ENCODE measurements around the gene CDK5RAP3. TPM values are rescaled to one million over a fixed set of nuclear protein-coding genes. Genes with fewer than 3 reads are reported as not detected.

The CDK5RAP3 gene
- total RNA-seq, 2 experiments from 2014 or later: 206 to 224 TPM

DNA sequence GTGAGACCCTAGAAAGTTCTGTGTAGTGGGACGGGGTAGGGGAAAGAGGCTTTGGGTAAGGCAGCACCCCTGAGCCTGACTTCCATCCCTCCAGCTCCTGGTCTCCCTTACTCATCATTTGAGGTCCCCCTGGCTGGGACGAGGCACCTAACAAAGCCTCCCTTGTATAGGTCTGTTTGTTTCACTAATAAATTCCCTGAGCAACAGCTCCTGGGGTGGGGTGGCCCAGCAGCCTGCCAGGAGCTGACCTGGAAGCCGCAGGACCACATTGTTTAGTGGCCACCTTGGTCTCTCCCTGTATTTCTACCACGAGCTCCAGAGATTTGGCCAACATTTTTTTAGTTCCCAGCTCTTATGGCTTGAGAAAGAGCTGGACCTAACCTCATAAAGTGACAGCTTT lies 20.5 kb upstream of the CDK5RAP3 start:
- H3K36me3 Mint-ChIP-seq (ENCODE audit: low read depth): peaks cover 17% of the 10 kb centered on the region
- Histone ChIP-seq H3K4me3 (ENCODE audit: low read length) (no peak overlapping the region), H3K27ac (ENCODE audit: low read depth in 1 of 2, low read length in 2 of 2) (no peak overlapping the region), H3K27me3 (ENCODE audit: control insufficient read depth in 1 of 2, insufficient read depth in 2 of 2, low read length in 2 of 2) (no peaks in the 10 kb centered on the region), H3K9me3 (ENCODE audit: control insufficient read depth in 1 of 2, insufficient read depth in 1 of 2, low read length in 2 of 2) (no peaks in the 10 kb centered on the region), H3K36me3 (ENCODE audit: insufficient read depth, low read length) (peaks cover 20% of the 10 kb centered on the region), H3K4me1 (ENCODE audit: insufficient read depth, low read length) (peaks cover 39% of the 10 kb centered on the region)
- no peak overlapping the region for H3K27ac Mint-ChIP-seq
- ChIA-PET POLR2A (interaction anchor here (0.6 to 4.8 kb wide), 5 partner anchors 9 to 55 kb away, joined by 3 to 23 read pairs (median 6); partner anchors contain the start of genes CDK5RAP3 and PNPO), CTCF (interaction anchor here (0.7 to 6.2 kb wide), 7 partner anchors 9 to 108 kb away, joined by 3 to 70 read pairs (median 7); partner anchors contain the start of genes CDK5RAP3 and PNPO)
- intact Hi-C loops (cut with DNase I, micrococcal nuclease): no loop called here
- no peak for ATAC-seq (ENCODE audit: poor library complexity)
- TF ChIP-seq, protein P1, sequence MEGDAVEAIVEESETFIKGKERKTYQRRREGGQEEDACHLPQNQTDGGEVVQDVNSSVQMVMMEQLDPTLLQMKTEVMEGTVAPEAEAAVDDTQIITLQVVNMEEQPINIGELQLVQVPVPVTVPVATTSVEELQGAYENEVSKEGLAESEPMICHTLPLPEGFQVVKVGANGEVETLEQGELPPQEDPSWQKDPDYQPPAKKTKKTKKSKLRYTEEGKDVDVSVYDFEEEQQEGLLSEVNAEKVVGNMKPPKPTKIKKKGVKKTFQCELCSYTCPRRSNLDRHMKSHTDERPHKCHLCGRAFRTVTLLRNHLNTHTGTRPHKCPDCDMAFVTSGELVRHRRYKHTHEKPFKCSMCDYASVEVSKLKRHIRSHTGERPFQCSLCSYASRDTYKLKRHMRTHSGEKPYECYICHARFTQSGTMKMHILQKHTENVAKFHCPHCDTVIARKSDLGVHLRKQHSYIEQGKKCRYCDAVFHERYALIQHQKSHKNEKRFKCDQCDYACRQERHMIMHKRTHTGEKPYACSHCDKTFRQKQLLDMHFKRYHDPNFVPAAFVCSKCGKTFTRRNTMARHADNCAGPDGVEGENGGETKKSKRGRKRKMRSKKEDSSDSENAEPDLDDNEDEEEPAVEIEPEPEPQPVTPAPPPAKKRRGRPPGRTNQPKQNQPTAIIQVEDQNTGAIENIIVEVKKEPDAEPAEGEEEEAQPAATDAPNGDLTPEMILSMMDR (IDR thresholded peaks at IDR 0.05): no peak
- no peak overlapping the region for H3K4me3 Mint-ChIP-seq
- no peaks in the 10 kb centered on the region for H3K27me3 Mint-ChIP-seq
- no peaks in the 10 kb centered on the region for H3K9me3 Mint-ChIP-seq
- DNase-seq: no peak
- H3K4me1 Mint-ChIP-seq (ENCODE audit: low read depth): peaks cover 32% of the 10 kb centered on the region

DNA sequence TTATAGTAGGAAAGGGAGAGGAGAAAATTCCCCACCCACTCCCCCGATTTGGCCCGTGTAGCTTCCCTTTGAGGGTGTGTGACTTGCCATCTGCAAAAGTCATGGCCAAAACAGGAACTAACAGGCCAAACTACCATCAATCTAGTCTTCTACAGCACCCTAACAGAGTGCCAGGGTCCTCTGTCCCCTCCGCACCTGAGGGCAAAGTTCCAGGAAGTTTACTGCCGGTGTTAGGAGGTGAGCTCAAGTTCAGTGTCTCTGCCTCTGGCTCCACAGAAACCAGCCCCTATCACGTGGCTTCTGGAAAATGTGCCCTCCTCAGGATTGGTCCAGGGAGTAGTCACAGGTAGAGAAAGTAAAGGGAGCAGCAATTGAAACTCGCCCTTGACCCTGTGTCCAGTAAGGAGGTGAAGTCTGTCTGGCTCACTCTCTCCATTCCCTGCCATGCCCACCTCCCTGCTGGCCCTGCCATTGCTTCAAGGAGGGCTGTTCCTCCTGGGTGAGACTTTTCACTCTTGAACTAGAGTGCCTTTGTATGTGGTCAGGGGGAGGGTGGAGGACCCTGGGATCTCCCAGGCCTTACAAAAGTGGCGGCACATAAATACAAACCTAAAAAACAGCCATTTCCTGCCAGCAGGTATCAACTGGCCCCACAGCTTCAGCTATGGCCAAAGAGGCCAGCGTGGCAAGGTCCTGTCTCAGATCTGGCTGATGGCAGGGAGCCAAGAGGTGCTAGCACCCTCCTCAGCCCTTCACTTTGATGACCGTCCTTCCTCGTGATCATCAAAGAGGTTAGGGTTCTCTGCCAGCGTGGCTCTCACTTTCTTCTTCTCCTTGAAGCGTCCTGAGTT lies 18.5 kb upstream of the CDK5RAP3 start:
- H3K27me3 ChIP-seq (ENCODE audit: control insufficient read depth in 1 of 2, insufficient read depth in 2 of 2, low read length in 2 of 2): no peaks in the 10 kb centered on the region
- Mint-ChIP-seq H3K9me3 (no peaks in the 10 kb centered on the region), H3K4me1 (ENCODE audit: low read depth) (peaks cover 21% of the 10 kb centered on the region), H3K27ac (no peak overlapping the region), H3K36me3 (ENCODE audit: low read depth) (peaks cover 10% of the 10 kb centered on the region), H3K27me3 (no peaks in the 10 kb centered on the region), H3K4me3 (no peak overlapping the region)
- ChIA-PET CTCF (interaction anchor here (0.6 to 6.2 kb wide), 3 partner anchors 18 to 269 kb away, joined by 4 to 70 read pairs (median 7); partner anchors contain the start of gene CDK5RAP3), POLR2A (interaction anchor here (1.6 to 4.8 kb wide), 2 partner anchors 18 to 57 kb away, joined by 4 to 23 read pairs; partner anchors contain the start of genes CDK5RAP3 and SP2)
- H3K27ac ChIP-seq (ENCODE audit: low read depth in 1 of 2, low read length in 2 of 2): no peak overlapping the region
- peaks cover 21% of the 10 kb centered on the region for H3K4me1 ChIP-seq (ENCODE audit: insufficient read depth, low read length)
- H3K4me3 ChIP-seq (ENCODE audit: low read length): no peak overlapping the region
- H3K9me3 ChIP-seq (ENCODE audit: control insufficient read depth in 1 of 2, insufficient read depth in 1 of 2, low read length in 2 of 2): no peaks in the 10 kb centered on the region
- peaks cover 7% of the 10 kb centered on the region for H3K36me3 ChIP-seq (ENCODE audit: insufficient read depth, low read length)
- DNase-seq (no peak), ATAC-seq (ENCODE audit: poor library complexity) (no peak)
- TF ChIP-seq, protein P1 (IDR thresholded peaks at IDR 0.05): no peak
- intact Hi-C loops (cut with DNase I, micrococcal nuclease): loop anchor here in 1 of 2 experiments (1.0 kb wide), 1 partner anchor 17 kb away; no protein-coding TSS in a partner anchor

DNA sequence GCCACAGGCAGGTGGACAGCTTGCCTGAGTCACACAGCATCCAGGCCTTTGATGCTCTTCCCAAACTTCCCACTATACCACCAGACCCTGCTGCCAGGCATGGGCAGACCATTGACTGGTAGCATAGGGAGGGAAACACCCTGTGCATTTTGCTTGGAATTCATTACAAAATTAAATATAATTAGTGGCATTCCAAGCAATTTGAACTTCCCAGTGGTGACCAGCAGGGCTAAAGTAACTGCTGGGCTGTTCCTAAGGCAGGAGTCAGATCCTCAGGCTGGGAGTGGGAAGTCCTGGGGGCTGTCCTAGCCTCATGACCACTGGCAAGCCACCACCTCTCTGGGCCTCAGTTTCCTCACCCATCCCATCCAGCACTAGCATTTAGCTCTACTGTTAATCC lies 17.0 kb upstream of the CDK5RAP3 start:
- Mint-ChIP-seq H3K4me1 (ENCODE audit: low read depth) (peaks cover 15% of the 10 kb centered on the region), H3K9me3 (no peaks in the 10 kb centered on the region), H3K4me3 (no peak overlapping the region), H3K36me3 (ENCODE audit: low read depth) (peaks cover 4% of the 10 kb centered on the region), H3K27ac (no peak overlapping the region), H3K27me3 (no peaks in the 10 kb centered on the region)
- H3K27ac ChIP-seq (ENCODE audit: low read depth in 1 of 2, low read length in 2 of 2): no peak overlapping the region
- ATAC-seq (ENCODE audit: poor library complexity) (no peak), DNase-seq (no peak)
- TF ChIP-seq, protein P1 (IDR thresholded peaks at IDR 0.05): no peak
- H3K27me3 ChIP-seq (ENCODE audit: control insufficient read depth in 1 of 2, insufficient read depth in 2 of 2, low read length in 2 of 2): no peaks in the 10 kb centered on the region
- ChIA-PET CTCF (interaction anchor here (2.2 kb wide), 1 partner anchor 17 kb away, joined by 7 read pairs; the partner anchor contains the start of gene CDK5RAP3), POLR2A (interaction anchor here (1.2 to 1.6 kb wide), 2 partner anchors 12 to 58 kb away, joined by 3 to 4 read pairs; partner anchors contain the start of genes PNPO and SP2)
- no peak overlapping the region for H3K4me3 ChIP-seq (ENCODE audit: low read length)
- H3K36me3 ChIP-seq (ENCODE audit: insufficient read depth, low read length): no peaks in the 10 kb centered on the region
- H3K4me1 ChIP-seq (ENCODE audit: insufficient read depth, low read length): peaks cover 17% of the 10 kb centered on the region
- no peaks in the 10 kb centered on the region for H3K9me3 ChIP-seq (ENCODE audit: control insufficient read depth in 1 of 2, insufficient read depth in 1 of 2, low read length in 2 of 2)
- intact Hi-C loops (cut with DNase I, micrococcal nuclease): no loop called here

Measured in CD4-positive, alpha-beta T cell (primary cell).